DND-41 (cell line): Measurements from ENCODE around the gene NXF1.

Experiments used
- ATAC-seq: fragments of 200-7000 bp; cut with Tn5 transposase; 3 replicates; pipeline ENCODE4 v1.9.1; 2021; ENCODE audit warnings: low read depth; ENCODE audit not compliant: insufficient read depth
- DNase-seq: peaks from one replicate; pipeline ENCODE4 v3.0.0-alpha.2; 2020
- H2AFZ ChIP-seq: 2 replicates; pipeline ENCODE4 v1.6.0; 2012; ENCODE audit warnings: low read depth, low read length
- H3K27ac ChIP-seq: 2 replicates; pipeline ENCODE4 v1.5.1; 2012; ENCODE audit warnings: low read length, inconsistent platforms
- H3K27me3 ChIP-seq: fragments of 200-600 bp; sonication (generic); 2 replicates; pipeline ENCODE4 v1.6.0; 2012; ENCODE audit warnings: low read length, mild to moderate bottlenecking, inconsistent platforms; ENCODE audit not compliant: insufficient read depth, poor library complexity
- H3K36me3 ChIP-seq: 2 replicates; pipeline ENCODE4 v1.5.1; 2012; ENCODE audit warnings: low read length, inconsistent platforms; ENCODE audit not compliant: insufficient read depth
- H3K4me1 ChIP-seq: 2 replicates; pipeline ENCODE4 v1.5.1; 2012; ENCODE audit warnings: mild to moderate bottlenecking, low read length; ENCODE audit not compliant: insufficient read depth
- H3K4me2 ChIP-seq: 2 replicates; pipeline ENCODE4 v1.6.0; 2012; ENCODE audit warnings: mild to moderate bottlenecking, moderate library complexity, low read length, inconsistent platforms; ENCODE audit not compliant: insufficient read depth
- H3K4me3 ChIP-seq, 2 experiments: fragments of 200-600 bp in 1 of 2; shearing (Covaris generic) in 1 of 2; 2 replicates each; pipeline ENCODE4 v1.5.1; 2012 to 2016; ENCODE audit warnings: inconsistent platforms in 2 of 2, low read length in 2 of 2, mild to moderate bottlenecking in 2 of 2, low read depth in 1 of 2, moderate library complexity in 1 of 2
- H3K79me2 ChIP-seq: 2 replicates; pipeline ENCODE4 v1.6.0; 2012; ENCODE audit warnings: low read length, inconsistent platforms; ENCODE audit not compliant: insufficient read depth
- H3K9ac ChIP-seq: 2 replicates; pipeline ENCODE4 v1.6.0; 2012; ENCODE audit warnings: low read depth, mild to moderate bottlenecking, inconsistent platforms, low read length, moderate library complexity
- H3K9me3 ChIP-seq: 2 replicates; pipeline ENCODE4 v1.5.1; 2012; ENCODE audit warnings: low read length, moderate library complexity, mild to moderate bottlenecking, inconsistent platforms; ENCODE audit not compliant: insufficient read depth, severe bottlenecking
- H4K20me1 ChIP-seq: 2 replicates; pipeline ENCODE4 v1.6.0; 2012; ENCODE audit warnings: low read length; ENCODE audit not compliant: insufficient read depth
- CTCF ChIP-seq: IDR thresholded peaks from 2 replicates; pipeline ENCODE4 v1.5.1; 2012; ENCODE audit warnings: borderline replicate concordance, low read length, moderate library complexity, mild to moderate bottlenecking; ENCODE audit not compliant: poor library complexity, severe bottlenecking; ENCODE audit errors: extremely low read depth
- EZH2 ChIP-seq: IDR thresholded peaks from 3 replicates; pipeline ENCODE4 v1.6.1; 2012; ENCODE audit warnings: borderline replicate concordance, low read depth, mild to moderate bottlenecking, moderate library complexity, low read length, inconsistent platforms; ENCODE audit not compliant: severe bottlenecking

NXF1 gene

GRCh38 chr11:62805076-62805892 lies at the start of gene NXF1:
TSS of gene NXF1 (minus strand) at chr11:62805440. CDS start at chr11:62805356, 84 bp downstream.
- Histone ChIP-seq H3K27me3 (no peaks in the 10 kb centered on the region), H3K4me2 (peak within 1 kb of the TSS; percentile 85), H3K9me3 (no peaks in the 10 kb centered on the region), H3K79me2 (peaks cover 46% of the 10 kb centered on the region), H3K27ac (peak within 1 kb of the TSS; percentile 78), H2AFZ (peak within 1 kb of the TSS; percentile 90), H4K20me1 (peaks cover 15% of the 10 kb centered on the region; the same call in 1 of the 2 replicates), H3K36me3 (peaks cover 38% of the 10 kb centered on the region), H3K4me3 (peak within 1 kb of the TSS; percentile 42 to 73), H3K9ac (peak within 1 kb of the TSS; percentile 84), H3K4me1 (peaks cover 29% of the 10 kb centered on the region)
- no peak for TF ChIP-seq EZH2
- TF ChIP-seq CTCF: peak; percentile 28
- DNase-seq: peak; percentile 94
- peak; percentile 81 for ATAC-seq

GRCh38 chr11:62854013-62854824 lies 49.0 kb upstream of the NXF1 start:
- DNase-seq (no peak), ATAC-seq (no peak)
- H3K36me3 ChIP-seq: peaks cover 43% of the 10 kb centered on the region
- TF ChIP-seq CTCF: no peak
- TF ChIP-seq EZH2: no peak
- peak overlapping the region; percentile 62 for H3K4me2 ChIP-seq
- H3K9me3 ChIP-seq: no peaks in the 10 kb centered on the region
- peaks cover 43% of the 10 kb centered on the region for H3K4me1 ChIP-seq
- no peak overlapping the region for H2AFZ ChIP-seq
- H3K27me3 ChIP-seq: no peaks in the 10 kb centered on the region
- peak overlapping the region; percentile 95 for H3K27ac ChIP-seq
- H3K9ac ChIP-seq: peak overlapping the region; percentile 80
- H3K79me2 ChIP-seq: peaks cover 62% of the 10 kb centered on the region
- H4K20me1 ChIP-seq: peaks cover 40% of the 10 kb centered on the region
- H3K4me3 ChIP-seq: peak overlapping the region; percentile 59 to 73

- TF ChIP-seq CTCF (no peak), EZH2 (no peak)
- peaks cover 43% of the 10 kb centered on the region for H3K36me3 ChIP-seq
- H3K4me1 ChIP-seq: peaks cover 43% of the 10 kb centered on the region
- H3K27me3 ChIP-seq: no peaks in the 10 kb centered on the region
- H3K9me3 ChIP-seq: no peaks in the 10 kb centered on the region
- H3K4me3 ChIP-seq: peak overlapping the region; percentile 59 to 73; a peak in 3 of 4 replicates
- no peak overlapping the region for H2AFZ ChIP-seq
- peak overlapping the region; percentile 80 for H3K9ac ChIP-seq
- H4K20me1 ChIP-seq: peaks cover 40% of the 10 kb centered on the region
- H3K27ac ChIP-seq: no peak overlapping the region; the same call in 1 of the 2 replicates
- H3K4me2 ChIP-seq: peak overlapping the region; percentile 62
- no peak for DNase-seq
- peaks cover 60% of the 10 kb centered on the region for H3K79me2 ChIP-seq
- ATAC-seq: no peak
Observed at GRCh38 chr11:62853279-62853965, 48.2 kb upstream of the NXF1 start.
